ENCODE measurements around the gene TRABD2B. TPM values are rescaled to one million over a fixed set of nuclear protein-coding genes. Genes with fewer than 3 reads are reported as not detected.

Gene TRABD2B
- total and polyA plus RNA-seq, 2 of the 13 experiments (the other 11 are each of a cell fraction or from before 2014, with no cell fraction given): 0.04 TPM; not detected in 1

GRCh38 chr1:47964636-47965035, 32.5 kb downstream of the TRABD2B start (continued):
- TF ChIP-seq, protein P1, sequence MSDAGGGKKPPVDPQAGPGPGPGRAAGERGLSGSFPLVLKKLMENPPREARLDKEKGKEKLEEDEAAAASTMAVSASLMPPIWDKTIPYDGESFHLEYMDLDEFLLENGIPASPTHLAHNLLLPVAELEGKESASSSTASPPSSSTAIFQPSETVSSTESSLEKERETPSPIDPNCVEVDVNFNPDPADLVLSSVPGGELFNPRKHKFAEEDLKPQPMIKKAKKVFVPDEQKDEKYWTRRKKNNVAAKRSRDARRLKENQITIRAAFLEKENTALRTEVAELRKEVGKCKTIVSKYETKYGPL (CRISPR knock-in tag; IDR thresholded peaks at IDR 0.05): no peak
- TF ChIP-seq ZNF564 (CRISPR knock-in tag; IDR thresholded peaks at IDR 0.05): no peak

- H3K4me3 ChIP-seq (replicated peaks in 1 of 3; ENCODE audit: insufficient read depth in 1 of 3, low read depth in 2 of 3, low read length in 3 of 3): peak overlapping the region in 1 of 3 experiments; percentile 19; a peak in 1 of 6 replicates
- peak overlapping the region; percentile 6 for H3K27ac ChIP-seq (ENCODE audit: extremely low read length, insufficient read depth, low read length)
- ATAC-seq (peak; percentile 92), DNase-seq (ENCODE audit: low spot score) (peak; percentile 21), FAIRE-seq (peak; percentile 63)
- CTCF ChIA-PET (ENCODE audit: low intra/inter-chr PET ratio, low total read pairs): no interaction called here
- H3K36me3 ChIP-seq (replicated peaks in 1 of 2; ENCODE audit: control insufficient read depth in 1 of 2, insufficient read depth in 2 of 2, low read length in 2 of 2): no peaks in the 10 kb centered on the region
- H3K9me3 ChIP-seq (ENCODE audit: low read length): no peaks in the 10 kb centered on the region
- in situ Hi-C loops (cut with HindIII; ENCODE audit: extremely low pct_ligation_motif_present, low pct_unique_long_range_greater_than_20kb): no loop called here
- BruUV-seq (replicated peaks): no TSS peak
- intact Hi-C loops (cut with micrococcal nuclease; ENCODE audit: unreplicated experiment): no loop called here
- no peak overlapping the region for H2AFZ ChIP-seq (ENCODE audit: low read length)
- POLR2A ChIA-PET: no interaction called here
- H3K79me2 ChIP-seq (ENCODE audit: insufficient read depth, low read length): no peaks in the 10 kb centered on the region
- H3K9ac ChIP-seq (ENCODE audit: insufficient read depth, low read depth, low read length): no peak overlapping the region
- no peaks in the 10 kb centered on the region for H3K27me3 ChIP-seq (ENCODE audit: control insufficient read depth in 1 of 2, insufficient read depth in 2 of 2, low read length in 2 of 2)
- H3K4me1 ChIP-seq (ENCODE audit: insufficient read depth, low read length): peaks cover 22% of the 10 kb centered on the region
- H3K4me2 ChIP-seq (ENCODE audit: low read depth, low read length): peak overlapping the region; percentile 54
- no peaks in the 10 kb centered on the region for H4K20me1 ChIP-seq (ENCODE audit: insufficient read depth, low read length)
- 4% methylated on average over 13 of the region's 13 CpGs for WGBS (ENCODE audit: low lambda C conversion rate)
- TF ChIP-seq HNF4A (CRISPR knock-in tag; IDR thresholded peaks at IDR 0.05) (peak; percentile 69), SNAPC2 (CRISPR knock-in tag; IDR thresholded peaks at IDR 0.05) (no peak), RORA (CRISPR knock-in tag; IDR thresholded peaks at IDR 0.05) (no peak), PAXIP1 (CRISPR knock-in tag; conservative IDR thresholded peaks at IDR 0.05) (0 out of 2 replicates have a peak, but pooled peaks have one; percentile 21), HNF4G (IDR thresholded peaks at IDR 0.05; ENCODE audit: borderline replicate concordance, low read depth, low read length) (0 out of 2 replicates have a peak, but pooled peaks have one; percentile 26), HNF4G (CRISPR knock-in tag; IDR thresholded peaks at IDR 0.05; ENCODE audit: borderline replicate concordance, low read depth) (no peak), ZNF362 (CRISPR knock-in tag; IDR thresholded peaks at IDR 0.05; ENCODE audit: borderline replicate concordance) (no peak), SALL1 (CRISPR knock-in tag; IDR thresholded peaks at IDR 0.05) (0 out of 2 replicates have a peak, but pooled peaks have one; percentile 12), KMT2A (CRISPR knock-in tag; IDR thresholded peaks at IDR 0.05) (no peak), IKZF5 (CRISPR knock-in tag; IDR thresholded peaks at IDR 0.05) (no peak), ZFX (CRISPR knock-in tag; IDR thresholded peaks at IDR 0.05; ENCODE audit: low read depth) (0 out of 2 replicates have a peak, but pooled peaks have one; percentile 30)
- TF ChIP-seq, protein P2, sequence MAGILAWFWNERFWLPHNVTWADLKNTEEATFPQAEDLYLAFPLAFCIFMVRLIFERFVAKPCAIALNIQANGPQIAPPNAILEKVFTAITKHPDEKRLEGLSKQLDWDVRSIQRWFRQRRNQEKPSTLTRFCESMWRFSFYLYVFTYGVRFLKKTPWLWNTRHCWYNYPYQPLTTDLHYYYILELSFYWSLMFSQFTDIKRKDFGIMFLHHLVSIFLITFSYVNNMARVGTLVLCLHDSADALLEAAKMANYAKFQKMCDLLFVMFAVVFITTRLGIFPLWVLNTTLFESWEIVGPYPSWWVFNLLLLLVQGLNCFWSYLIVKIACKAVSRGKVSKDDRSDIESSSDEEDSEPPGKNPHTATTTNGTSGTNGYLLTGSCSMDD (CRISPR knock-in tag; IDR thresholded peaks at IDR 0.05): no peak
Measured at GRCh38 chr1:47963568-47964358, 33.4 kb downstream of the TRABD2B start.
